ENCODE measurements around the gene FFAR1.
A peak's percentile ranks its signal among the peaks of the same experiment; 100 is the strongest.

FFAR1 gene, protein sequence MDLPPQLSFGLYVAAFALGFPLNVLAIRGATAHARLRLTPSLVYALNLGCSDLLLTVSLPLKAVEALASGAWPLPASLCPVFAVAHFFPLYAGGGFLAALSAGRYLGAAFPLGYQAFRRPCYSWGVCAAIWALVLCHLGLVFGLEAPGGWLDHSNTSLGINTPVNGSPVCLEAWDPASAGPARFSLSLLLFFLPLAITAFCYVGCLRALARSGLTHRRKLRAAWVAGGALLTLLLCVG (N-terminal part only)

DNA sequence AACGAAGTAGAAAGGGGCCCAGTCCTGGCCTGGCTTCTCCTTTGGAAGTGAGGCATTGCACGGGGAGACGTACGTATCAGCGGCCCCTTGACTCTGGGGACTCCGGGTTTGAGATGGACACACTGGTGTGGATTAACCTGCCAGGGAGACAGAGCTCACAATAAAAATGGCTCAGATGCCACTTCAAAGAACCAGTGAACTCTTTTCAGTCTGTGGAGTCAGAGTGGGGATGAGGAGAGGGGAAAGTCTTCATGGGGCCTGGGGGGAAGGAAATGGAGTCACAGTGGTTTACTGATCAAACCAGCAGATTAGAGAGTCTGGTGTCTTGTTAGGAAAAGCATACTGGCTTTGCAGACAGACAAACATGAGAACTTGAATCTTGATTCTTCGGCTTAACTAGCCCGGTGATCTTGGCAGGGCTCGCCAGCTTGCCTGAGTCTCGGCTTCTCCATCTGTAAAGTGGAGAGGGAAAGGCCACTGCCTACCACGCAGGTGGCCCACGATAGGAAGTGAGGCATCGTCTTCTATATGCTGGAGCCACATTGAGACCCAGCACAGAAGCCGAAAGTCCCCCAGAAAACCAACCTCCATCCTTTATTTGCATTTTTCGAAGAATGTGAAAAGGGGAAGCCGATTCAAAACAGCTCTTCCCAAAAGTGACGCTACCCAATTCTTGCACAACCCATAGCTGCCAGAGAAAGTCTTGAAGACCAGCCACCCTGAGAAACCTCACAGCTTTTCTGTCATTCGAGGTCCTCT lies at the start of gene FFAR1:
TSS of gene FFAR1 (plus strand) at position 732 of the 759 bp plus-strand sequence. CDS start 3,650 bp downstream, outside the sequence.
- DNase-seq, result peak; percentile 81 to 82

DNA sequence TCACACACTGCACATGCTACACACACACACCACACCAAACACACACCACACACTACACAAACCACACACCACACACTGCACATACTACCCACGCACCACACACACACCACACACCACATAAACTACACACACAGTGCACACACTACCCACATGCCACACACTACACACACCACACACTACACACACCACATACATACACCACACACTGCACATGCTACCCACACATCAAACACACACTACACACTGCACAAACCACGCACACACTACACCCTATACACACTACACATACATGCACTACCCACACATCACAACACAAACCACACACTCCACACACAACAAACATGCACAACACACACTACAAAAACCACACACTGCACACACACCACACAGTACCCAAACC lies 49.8 kb upstream of the FFAR1 start:
- no peak for DNase-seq

DNA sequence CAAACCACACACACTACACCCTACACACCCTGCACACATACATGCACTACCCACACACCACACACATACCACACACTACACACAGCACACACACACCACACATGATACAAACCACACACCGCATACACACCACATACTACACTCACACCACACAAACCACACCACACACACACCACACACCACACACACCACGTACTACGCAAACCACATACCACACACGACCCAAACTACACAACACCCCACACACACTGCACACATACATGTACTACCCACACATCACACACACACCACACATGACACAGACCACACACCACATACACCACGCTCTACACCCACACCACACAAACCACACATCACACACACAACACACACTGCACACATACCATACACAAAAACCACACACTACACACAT lies 49.1 kb upstream of the FFAR1 start:
- no peak for DNase-seq

DNA sequence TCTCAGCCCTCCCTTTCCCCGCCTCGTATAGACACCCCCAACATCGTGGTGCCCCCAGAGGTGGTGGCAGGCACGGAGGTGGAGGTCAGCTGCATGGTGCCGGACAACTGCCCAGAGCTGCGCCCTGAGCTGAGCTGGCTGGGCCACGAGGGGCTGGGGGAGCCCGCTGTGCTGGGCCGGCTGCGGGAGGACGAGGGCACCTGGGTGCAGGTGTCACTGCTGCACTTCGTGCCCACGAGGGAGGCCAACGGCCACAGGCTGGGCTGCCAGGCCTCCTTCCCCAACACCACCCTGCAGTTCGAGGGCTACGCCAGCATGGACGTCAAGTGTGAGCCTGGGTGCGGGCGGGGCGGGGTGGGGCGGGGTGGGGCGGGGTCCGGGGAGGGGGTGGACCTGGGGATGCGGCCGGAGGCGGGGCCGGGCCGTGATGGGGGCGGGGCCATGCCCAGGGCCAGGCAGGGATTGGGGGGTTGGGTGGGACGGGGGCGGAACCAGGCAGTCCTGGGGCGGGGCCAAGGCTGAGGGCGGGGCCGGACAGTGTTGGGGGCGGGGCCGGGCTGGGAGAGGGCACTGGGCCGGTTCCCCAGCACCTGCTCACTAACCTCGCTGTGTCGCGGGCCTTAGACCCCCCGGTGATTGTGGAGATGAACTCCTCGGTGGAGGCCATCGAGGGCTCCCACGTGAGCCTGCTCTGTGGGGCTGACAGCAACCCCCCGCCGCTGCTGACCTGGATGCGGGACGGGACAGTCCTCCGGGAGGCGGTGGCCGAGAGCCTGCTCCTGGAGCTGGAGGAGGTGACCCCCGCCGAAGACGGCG lies 48.0 kb upstream of the FFAR1 start:
- no peak for DNase-seq

DNA sequence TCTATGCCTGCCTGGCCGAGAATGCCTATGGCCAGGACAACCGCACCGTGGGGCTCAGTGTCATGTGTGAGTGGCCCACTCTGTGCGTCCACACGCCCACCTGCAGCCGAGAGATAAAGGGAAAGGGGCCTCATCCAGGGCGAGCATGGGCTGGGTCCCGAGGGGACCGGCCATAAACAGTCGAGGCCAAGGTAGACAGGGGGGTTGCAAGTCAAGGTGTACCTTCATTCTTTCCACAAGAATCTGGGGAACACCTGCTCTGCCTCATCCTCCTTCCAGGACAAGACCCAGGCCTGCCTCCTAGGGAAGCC lies 47.4 kb upstream of the FFAR1 start:
- DNase-seq, result no peak

DNA sequence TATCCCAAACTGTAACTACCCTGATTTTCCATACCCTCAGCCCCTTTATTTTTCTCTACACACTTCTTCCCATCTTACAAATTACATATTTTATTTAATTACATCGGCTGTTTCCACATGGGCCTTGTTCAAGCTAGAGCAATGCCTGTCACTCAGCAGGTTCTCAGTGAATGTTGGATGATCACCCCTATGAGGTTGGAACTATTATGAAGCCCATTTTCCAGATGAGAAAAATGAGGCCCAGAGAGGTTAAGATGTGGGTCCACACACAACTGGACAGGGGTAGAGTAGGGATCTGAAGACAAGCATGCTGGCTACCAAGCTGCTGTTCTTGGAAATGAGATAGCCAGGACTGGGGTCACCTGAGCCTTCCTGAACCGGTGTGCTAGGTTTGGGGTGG lies 45.7 kb upstream of the FFAR1 start:
- DNase-seq, result no peak

DNA sequence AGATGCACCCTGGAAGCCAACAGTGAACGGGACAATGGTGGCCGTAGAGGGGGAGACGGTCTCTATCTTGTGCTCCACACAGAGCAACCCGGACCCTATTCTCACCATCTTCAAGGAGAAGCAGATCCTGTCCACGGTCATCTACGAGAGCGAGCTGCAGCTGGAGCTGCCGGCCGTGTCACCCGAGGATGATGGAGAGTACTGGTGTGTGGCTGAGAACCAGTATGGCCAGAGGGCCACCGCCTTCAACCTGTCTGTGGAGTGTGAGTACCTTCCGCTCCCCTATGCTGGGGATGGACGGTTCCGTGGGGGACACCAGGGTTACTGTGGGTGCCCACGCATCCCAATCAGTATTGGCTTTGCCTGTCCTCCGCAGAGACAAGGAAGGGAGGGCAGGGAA lies 45.3 kb upstream of the FFAR1 start:
- no peak for DNase-seq

DNA sequence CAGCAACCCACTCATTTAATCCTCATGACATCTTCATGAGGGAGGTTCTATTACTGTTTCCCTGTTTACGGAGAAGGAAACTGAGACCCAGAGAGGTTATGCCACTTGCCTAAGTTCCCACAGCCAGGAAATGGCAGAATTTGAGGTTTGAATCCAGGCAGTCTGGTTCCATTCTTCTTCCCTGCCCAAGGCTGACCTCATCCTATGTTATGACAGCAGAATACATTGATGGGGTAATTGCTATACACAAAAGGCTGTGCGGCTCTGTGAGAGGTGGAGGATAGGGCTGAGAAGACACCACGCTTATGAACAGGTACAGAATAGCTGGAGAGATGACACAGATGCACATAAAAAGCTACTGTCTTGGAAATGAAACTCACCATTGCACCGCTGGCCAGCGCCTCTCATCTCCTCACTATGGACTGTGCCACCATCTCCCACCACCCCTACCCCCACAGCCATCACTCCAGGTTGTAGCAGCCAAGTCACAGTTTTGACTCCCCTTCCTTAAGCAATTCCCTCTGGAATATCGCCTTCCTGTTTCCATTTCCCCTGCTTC lies 44.3 kb upstream of the FFAR1 start:
- no peak for DNase-seq

DNA sequence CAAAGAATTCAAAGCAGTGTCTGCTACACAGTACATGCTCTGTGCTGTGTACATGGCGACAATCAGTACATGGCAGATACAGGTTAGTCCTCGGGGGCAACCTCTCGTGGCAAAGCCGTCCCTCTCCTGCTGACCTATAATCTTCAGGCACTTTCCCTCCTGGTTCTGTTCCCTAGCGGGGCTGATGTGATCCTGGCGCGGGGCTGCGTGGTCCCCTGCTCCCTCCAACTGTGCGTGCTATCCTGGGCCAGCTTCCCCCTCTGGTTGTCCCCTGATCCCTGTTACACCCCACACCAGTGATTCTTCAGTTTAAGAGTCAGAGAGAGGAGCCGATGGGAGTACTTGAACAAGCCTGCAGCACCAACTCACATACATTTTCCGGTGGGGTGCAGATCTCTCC lies 43.7 kb upstream of the FFAR1 start:
- DNase-seq, result no peak

DNA sequence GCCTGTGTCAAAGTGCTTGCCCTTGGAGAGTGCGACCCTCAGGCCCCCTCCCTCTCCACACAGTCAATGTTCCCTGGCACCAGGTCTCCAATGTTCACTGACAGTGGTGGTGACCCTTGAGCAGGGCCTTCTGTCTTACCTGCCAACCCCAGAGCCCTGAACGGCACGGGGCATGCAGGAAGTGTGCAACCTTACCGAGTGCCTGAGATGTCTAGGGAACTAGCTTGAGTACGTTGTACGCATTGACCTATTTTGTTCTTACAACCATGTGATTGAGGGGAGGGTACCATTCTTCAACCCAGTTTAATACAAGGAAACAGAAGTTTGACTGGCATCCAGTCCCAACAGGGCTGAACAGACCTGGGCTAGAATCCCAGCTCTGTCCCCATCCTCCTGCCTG lies 42.5 kb upstream of the FFAR1 start:
- DNase-seq, result no peak

DNA sequence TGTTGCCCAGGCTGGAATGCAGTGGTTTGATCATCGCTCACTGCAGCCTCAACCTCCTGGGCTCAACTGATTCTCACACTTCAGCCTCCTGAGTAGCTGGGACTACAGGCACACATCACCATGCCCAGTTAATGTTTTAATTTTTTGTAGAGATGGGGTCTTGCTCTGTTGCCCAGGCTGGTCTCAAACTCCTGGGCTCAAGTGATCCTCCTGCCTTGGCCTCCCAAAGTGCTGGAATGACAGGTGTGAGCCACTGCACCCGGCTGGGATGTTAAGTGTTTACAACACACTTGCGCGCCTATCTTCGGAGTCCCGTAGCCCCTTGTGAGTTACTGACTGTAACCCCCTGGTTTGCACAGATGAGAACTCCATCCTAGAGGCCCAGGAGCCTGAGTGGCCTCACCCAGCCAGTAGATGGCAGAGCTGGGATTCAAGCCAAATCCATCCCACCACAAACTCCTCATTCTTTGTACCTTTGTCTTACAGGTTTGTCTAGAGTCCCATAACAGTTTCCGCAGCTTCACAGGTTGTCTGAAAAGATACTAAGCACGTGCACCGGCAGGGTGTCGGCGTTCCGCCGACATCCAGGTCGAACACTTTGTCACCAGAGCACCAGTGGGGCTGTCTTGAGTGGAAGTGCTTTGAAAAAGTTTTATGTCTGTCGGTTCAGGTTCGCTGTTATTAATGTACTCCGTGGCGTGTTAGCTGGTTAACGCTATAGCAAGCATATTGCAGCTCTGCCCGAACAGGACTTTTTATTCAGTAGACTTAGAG lies 41.0 kb upstream of the FFAR1 start:
- DNase-seq, result peak; percentile 45 to 50

DNA sequence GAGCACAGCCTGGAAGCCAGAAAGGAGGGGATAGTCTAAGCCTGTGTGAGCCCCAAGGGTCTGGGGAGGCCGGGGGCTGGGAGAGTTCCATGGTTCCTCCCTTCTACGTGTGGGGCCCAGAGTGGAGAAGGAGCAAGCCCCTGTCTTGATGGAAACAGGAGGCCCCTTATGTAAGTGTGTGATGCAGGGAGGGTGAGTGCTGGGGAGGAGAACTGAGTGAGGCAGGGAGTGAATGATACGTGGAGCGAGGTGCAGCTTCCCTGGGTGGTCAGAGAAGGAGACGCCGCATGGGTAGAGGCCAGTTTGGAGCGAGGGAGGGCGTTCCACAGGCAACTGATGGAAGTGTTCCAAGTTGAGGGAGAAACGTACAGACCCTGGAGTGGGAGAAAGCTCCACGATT lies 39.8 kb upstream of the FFAR1 start:
- DNase-seq, result no peak

DNA sequence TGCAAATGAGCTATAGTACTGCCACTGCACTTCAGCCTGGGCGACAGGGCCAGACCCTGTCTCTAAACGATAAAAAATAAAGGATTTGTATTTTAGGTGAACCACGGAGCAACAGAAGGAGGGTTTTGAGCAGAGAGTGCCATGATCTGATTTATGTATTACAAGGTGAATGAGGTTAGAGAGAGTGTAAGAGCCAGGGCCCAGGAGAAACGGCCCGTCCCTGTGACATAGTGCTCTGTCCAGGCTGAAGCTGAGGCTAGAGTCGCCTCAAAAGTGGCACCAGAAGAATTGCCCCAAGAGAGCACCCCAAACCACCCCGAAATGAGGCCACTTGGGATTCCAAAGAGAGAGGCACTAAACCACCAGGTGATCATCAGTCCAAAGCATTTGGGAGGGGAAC lies 38.8 kb upstream of the FFAR1 start:
- no peak for DNase-seq

DNA sequence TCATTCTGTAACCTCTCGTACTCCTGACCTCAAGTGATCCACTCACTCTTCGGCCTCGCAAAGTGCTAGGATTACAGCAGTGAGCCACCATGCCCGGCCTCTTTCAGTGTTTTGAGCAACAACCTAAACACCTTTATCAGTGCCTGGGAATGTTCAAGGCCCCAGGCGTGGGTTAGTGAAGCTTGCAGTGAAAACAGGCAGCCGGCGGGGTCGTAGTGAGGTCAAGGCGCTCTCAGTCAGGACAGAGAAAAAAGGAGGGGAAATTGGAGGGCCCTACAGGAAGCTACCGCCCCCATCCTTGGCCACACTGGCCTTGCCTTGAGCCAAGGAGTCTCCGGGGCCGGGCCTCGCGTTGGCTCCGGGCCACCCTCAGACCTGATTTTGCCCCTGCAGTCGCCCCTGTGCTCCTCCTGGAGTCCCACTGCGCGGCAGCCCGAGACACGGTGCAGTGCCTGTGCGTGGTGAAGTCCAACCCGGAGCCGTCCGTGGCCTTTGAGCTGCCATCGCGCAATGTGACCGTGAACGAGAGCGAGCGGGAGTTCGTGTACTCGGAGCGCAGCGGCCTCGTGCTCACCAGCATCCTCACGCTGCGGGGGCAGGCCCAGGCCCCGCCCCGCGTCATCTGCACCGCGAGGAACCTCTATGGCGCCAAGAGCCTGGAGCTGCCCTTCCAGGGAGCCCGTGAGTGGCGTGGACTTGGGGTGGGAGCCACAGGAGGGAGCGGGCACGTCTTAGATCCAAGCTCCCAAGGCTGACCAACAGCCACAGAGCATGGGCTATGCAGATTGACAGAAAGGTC lies 38.0 kb upstream of the FFAR1 start:
- no peak for DNase-seq

DNA sequence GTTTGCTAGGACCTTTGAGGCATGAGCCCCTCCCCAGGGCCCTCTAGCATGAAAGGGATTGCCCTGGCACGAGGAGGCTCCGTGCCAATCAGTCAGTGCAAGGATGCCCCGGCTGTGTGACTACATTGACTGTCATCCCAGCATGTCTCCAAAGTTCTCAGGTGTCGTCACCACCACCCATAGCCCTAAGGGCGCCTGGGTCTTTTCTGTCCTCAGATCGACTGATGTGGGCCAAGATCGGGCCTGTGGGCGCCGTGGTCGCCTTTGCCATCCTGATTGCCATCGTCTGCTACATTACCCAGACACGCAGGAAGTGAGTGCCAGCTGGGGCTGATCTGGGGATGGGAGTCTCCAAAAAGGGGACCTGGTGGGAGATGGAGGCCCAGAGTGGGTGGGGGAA lies 37.4 kb upstream of the FFAR1 start:
- no peak for DNase-seq

DNA sequence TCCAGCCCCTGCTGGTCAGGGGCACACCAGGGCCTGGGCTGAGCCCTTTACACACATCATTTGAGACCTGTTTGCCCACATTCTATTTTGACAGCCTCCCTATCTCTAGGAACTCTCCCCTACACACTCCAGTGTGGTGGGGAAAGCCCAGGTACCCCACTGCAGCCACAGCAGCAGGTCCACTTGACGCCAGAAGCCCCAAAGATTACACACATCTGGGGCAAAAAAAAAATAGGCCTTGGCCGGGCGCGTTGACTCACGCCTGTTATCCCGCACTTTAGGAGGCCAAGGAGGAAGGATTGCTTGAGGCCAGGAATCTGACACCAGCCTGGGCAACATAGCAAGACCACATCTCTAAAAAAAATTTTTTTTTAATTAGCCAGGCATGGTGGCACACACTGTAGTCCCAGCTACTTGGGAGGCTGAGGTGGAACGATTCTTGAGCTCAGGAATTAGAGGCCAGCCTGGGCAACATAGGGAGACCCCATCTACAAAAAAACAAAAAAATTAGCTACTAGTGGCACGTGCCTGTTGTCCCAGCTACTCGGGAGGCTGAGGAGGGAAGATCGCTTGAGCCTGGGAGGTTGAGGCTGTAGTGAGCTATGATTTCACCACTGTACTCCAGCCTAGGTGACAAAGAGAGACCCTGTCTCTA lies 36.8 kb upstream of the FFAR1 start:
- no peak for DNase-seq

DNA sequence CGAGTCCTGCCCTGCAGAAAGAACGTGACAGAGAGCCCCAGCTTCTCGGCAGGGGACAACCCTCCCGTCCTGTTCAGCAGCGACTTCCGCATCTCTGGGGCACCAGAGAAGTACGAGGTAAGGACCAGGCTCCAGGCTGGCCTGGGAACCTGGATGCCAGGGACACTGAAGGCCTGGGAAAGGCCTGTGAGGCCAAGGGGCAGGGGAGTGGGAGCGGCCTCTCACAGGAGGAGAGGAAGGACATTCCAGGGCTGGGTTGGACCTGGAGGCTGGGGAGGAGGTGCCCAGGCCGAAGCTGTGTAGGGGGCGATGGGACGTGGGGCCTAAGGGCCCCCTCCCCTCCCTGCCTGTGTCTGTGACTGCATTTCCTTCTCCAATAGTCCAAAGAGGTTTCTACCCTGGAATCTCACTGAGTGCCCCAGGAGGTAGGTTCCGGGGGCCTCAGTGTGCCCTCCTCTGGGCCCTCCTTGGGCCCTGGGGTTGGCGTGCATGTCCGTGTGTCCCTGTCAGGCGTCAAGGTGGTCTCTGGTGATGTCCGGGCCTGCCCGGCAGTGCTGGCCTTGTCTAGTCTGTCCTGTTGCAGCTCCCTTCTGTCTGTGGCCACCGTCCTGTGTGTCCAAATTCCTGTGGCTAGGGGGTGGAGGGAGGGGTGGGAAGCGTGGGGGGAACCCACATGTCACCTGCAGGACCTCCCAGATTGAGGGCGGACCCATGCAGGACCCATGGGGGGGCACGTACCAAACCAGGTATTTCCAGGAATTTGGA lies 35.6 kb upstream of the FFAR1 start:
- no peak for DNase-seq

DNA sequence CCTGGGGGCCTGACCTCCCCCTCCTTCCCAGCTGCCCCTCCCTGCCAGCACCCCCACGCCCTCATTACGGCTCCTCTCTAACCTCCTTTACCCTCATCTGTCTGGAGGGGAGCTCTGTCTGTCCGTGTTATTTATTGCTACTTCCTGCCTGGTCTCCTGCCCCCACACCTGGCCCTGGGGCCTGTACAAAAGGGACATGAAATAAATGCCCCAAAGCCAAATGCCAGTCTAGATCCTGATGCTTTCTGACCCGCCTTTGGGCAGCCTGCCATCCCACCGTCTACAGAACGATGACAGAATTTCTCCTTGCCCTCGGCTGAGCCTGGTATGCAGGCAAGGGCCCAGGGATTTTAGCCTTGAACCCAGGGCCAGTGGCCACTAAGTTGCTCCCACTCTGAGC lies 34.1 kb upstream of the FFAR1 start:
- no peak for DNase-seq

DNA sequence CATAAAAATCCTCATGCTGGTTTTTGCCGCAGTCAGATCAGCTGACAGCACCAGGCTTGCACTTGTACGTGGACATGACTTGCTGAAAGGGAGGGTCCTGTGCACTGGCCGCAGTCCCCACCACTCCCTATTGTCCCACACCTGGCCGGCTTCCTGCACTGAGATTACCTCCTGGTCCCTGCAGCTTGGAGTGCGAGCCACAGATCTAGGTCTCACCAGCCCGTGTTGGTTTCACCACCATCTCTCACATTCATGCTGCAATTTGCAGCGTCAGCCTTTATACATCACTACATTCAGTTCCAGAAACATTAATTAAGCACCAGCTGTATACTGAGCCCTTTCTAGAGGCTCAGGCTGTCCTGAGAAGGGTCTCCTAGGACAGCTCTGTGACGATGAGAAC lies 33.7 kb upstream of the FFAR1 start:
- no peak for DNase-seq

DNA sequence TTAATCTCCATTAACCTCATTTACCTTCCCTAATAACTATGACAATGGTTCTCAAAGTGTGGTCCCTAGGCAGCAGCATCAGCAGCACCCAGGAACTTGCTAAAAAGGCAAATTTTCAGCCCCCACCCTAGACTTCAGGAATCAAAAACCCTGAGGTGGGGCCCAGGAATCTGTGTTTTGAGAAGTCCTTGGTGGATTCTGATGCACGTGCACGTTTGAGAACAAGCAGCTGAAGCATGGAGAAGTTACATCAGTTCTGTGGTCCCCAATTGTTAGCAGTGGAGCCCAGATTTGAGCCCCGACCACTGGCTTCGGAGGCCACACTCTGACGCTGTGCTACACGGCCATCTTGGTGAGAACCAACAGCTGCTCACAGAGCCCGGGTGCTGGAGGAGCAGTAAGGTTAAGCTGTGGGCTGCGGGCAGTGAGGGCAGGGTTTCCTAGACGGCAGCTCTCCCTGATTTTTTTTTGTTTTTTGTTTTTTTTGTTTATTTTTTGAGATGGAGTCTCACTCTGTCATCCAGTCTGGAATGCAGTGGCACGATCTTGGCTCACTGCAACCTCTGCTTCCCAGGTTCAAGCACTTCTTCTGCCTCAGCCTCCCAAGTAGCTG lies 32.7 kb upstream of the FFAR1 start:
- DNase-seq, result no peak

Measured in Kasumi-1 (cell line).